Activated effector memory CD4-positive, alpha-beta T cell treated with anti-CD3 and anti-CD28 coated beads, Interleukin-2, amount 50 U/mL, for 16 hours (primary cell): ENCODE results near the gene LRIG1.

Experiments used
- DNase-seq: peaks from one replicate; pipeline ENCODE4 v3.0.0-alpha.2; 2020

LRIG1 gene

DNA sequence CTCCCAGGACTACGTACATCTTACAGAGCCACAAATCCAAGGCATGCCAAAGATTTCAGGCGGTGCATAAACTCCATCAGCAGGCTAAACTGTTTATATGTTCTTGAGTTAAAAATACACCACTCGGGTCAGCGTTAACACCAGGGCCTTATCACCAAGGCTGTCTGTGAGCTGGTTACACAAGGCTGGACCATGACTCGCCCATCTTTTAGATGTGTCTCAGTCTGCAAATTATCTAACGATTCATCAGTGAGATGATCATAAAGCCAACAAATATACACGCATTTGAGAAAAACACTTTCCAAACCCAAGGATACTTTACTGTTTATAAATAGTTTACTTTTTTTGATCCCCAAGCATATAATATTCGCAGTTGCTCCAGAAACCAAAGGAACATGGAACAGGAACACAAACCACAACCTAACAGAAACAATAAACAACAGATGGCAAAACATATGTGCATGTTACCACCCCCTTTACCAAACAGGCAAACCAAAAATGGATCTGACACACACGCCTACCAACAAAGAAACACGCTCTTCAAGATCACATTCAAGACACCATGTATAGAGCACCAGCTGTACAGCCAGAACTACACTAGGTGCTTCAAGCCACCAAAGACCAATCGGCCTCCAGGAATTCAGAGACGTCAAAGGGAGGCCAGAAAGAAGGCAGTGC is 15.4 kb downstream of the LRIG1 start:
- no peak for DNase-seq

DNA sequence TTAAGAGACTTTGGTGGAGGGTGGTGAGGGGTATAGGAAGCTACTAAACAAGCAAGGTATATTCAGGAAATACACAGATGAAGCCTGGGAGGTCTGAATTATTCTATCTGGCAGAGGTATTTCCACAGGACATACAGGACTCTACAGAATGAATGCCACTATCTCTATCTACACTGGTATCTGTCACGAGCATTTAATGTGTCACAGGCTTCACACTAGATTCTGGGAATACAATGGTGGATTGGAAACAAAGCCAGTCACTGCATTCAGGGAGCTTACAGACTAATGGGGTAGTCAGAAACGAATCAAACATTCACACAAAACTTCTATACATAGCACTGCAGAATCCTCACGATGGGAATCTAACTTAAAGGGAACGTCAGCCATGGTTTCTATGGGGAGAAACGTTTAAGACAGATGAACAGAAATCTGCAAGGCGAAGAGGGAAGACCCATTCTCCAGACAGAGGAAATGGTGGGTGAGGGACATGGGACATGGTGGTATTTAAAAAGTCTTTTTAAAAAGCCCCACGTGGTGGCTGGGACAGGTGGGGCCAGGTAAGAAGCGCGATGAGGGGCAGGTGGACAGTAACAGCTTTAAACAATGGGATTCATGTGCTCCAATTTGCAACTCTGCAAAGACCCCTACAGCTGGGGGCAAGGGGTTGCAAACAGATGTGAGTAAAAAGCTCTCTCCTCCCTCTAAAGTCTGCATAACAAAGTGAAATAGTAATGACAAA is 16.5 kb downstream of the LRIG1 start:
- DNase-seq: no peak

DNA sequence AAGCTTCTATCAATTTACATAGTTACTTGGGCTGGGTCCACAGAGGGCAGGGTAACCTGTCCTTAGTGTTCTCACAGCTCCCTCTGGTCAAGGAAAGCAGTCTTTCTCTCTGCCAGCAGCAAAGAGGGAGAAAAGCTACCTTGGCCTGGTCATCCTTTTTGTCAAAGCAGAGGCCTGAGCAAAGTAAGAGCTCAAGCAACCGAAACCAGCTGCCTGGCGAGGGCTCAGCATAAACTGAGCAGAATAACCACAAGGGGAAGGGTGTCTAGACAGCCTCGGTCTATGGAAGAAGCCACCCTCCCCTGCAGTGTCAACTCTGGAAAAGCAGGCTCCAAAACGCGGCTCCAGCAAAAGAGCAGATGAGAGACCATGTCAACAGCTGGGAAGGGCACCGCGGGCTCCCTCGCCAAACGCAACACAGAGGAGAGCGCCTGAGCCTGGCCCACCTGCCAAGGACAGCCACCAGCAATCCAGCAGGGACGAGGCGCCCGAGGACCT is 17.4 kb downstream of the LRIG1 start:
- DNase-seq: peak; percentile 72

DNA sequence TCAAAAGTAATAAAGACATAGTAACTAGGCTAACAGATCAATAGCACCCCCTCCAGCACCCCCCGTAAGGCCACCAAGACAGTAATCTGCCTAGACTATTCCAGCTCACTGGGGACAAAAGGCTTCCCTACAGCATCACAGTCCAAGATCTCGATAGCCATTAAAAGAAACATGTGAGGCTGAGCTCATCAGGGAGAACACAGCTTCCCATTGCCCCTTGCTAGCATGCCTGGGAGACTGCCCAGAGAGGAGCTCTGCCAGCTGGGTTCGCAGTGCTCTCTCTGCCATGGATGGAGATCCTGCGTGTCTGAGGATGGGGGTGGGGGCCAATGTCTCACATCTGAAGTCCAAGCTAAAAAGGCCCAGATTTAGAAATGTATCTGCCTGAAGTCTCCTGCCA is 17.8 kb downstream of the LRIG1 start:
- no peak for DNase-seq

DNA sequence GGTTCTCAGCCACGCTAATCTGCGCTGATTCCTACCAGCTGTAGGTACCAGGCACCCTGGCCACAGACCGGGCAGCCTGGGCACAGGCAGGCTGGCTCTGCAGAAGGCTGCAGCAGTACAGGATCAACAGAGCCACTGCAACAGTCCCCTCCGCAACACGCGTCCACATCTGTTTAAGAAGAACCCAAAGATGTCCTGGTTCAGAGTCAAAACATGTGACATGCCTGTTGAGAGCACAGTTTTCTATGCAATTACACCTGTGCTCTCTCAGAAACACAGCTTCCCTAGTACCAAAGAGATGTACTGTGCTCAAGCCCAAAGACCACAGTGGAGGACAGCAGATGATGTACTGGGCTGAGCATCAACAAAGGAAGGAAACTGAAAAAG is 18.8 kb downstream of the LRIG1 start:
- no peak for DNase-seq

DNA sequence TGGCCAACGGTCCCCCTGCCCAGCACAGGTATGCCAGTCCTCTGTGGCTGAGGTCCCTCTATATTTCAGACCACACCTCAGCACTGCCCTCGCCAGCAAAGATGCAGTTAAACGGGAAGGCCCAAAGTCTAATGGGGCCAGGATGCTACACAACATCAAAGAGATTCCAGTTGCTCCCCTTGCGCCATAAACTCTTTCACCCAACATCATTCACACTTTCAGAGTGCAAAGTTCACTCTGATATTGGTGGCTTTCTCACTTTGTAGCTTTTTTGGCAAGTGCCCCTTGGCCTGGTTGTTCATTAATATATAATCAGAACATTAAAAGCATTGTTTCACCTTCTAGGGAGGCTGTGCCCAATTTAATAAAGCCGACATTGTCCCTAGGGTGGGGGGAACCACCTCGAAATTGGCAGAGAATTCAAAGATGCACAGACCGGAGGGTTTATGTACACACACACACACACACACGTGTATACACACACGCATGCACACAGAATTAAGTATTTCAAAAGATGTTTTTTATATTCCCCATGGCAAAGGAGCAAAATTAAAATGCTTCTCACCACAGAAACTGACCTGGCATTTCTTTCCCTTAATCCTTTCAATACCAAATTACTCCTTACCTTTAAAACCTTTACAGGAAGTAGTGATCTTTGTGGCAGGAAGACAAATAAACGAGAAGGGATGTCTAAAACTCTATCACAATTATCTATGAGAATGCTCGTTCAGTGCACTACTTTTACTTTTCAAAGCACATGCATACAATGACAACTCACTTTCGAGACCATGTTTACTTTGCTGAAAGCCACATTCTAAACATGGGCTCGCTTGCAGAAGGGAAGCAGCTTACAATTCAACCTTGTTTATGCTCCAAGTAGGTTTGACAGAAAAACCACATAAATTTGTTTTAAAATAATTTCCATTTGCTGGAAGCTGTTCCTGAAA is 19.5 kb downstream of the LRIG1 start:
- DNase-seq: no peak

DNA sequence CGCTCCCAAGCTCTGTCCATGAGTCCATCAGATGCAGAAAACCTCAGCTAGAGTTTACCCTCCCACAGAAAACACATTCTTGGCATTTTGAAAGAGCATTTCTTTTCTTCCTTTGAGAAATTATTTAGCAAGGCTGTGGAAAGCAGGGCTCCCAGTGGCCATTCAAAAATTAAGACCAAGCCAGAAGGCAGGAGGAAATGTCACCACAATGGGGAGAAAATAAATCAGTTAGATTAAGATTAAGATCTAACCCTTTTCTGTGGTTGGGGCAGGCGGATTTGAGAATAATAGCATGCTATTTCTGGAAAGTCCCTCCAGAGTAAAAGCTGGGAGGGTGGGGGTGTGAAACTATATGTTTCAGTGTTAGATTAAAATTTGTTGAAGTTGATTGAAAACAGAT is 20.2 kb downstream of the LRIG1 start:
- peak; percentile 72 for DNase-seq

DNA sequence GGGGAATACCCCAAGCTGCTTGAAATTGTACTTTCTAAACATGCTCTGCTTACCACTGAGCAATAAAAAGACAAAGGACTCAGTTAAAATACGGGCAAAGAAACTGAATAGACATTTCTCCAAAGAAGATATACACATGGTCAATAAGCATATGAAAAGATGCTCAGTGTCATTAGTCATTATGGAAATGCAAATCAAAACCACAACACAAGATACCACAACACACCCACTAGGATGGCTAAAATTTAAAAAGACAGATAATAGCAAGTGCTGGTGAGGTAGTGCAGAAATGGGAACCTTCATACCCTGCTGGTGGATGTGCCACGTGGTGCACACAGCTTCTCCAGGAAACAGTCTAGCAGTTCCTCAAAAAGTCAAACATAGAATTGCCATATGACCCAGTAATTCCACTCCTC is 21.3 kb downstream of the LRIG1 start:
- no peak for DNase-seq

DNA sequence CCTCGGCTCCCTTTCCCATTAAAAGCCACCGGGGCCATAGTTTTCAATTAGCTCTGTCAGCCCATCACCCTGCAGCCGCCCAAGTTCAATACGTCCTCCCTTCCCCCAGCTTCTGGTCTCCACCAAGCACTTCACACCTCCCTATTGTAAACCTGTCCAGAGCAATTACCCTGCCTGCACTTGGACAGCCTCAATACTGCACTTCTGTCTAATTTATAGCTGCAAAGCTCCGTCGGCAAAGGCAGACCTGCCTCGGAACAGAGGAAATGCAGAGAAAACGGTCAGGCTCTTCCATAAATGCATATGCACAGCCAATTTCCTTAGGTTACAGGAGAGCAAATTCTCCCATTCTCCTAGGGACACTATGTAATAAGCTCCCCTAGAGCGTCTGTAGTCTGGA is 21.9 kb downstream of the LRIG1 start:
- no peak for DNase-seq

DNA sequence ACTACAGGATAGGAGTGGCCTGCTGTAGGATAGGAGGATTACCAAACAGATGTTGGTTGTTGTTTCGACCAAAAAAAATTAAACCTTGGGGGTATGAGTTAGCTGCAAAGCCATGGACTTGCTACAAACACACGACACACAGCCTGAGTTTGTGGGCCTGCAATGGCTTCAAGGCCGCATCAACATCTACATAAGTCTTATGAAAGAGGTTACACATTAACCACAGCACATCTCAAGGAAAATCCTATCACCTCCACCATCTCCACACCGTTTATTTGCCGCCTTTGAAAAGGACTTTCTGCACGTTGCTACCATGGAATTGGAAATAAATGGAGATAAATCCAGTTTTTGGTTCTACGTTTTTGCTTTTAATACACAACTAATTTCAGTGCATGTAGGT is 23.0 kb downstream of the LRIG1 start:
- DNase-seq: no peak

DNA sequence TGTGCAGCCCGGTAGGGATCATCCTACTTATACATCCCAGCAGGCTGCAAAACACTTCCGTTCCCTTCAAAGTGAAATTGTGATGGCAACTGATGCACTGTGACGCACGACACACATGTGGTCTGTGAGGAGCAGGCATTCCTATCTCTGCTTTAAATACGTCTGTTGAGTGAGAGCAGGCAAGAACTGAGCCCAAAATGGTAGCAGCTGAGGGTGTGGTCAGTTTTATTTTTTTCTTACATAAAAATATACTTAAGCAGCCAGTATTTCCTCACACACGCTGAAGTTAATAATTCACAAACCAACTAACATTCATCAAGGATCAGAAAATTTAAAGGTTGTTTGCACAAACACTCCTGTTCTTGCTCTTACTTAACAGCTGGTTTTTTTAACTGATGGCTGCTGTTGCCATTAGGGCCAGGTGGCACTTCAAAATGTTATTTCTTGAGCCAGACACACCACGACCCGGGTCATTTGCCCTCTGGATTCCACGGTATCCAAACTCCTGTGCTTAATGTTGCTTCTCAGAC is 23.9 kb downstream of the LRIG1 start:
- DNase-seq: no peak

DNA sequence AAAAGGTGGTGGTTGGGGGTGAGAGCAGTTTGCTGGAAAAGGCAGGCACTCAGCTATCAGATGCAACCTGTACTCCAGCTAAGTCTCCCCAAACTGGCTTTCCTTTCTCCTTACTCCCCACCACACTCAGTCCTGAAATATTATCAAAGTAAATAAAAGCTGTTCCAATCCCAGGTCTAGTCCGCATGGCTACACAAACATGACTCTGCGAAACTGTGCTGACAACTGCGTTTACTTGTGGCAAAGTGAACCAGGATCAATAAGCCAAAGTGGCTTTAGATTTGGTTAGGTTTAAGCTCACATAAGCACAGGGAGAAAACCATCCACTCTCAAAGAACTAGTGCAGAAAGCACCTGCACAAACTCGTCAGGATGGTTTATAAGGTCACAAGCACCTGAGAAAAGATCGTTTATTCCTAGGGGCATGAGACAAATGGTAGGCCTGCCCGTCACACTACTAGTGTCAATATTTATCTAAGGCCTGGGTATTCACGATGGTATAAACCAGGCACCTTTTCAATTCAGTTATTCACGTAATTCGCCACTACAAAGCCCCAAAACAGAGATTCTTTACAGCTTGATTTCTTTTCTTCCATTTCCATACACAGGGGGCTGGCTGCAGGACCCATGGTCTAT is 25.3 kb downstream of the LRIG1 start:
- DNase-seq: no peak

DNA sequence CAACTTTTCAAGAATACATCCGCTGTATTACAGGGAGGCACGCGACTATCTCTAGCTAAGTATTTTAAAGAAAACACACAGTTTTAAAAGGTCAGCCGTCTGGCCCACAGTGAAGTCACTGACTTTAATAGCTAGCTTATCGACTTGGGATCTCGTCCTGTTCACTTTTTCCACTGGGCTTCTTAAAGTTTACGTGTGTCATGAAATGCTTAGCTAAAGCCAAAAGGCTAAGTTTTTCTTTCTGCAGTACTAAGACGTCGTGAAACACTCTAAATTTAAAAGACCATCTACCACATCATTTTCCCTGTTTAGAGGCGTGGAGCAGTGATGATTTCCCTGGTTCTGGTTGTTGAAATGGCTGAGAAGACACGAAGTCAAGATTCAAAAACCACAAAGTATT is 27.1 kb downstream of the LRIG1 start:
- peak; percentile 72 for DNase-seq

DNA sequence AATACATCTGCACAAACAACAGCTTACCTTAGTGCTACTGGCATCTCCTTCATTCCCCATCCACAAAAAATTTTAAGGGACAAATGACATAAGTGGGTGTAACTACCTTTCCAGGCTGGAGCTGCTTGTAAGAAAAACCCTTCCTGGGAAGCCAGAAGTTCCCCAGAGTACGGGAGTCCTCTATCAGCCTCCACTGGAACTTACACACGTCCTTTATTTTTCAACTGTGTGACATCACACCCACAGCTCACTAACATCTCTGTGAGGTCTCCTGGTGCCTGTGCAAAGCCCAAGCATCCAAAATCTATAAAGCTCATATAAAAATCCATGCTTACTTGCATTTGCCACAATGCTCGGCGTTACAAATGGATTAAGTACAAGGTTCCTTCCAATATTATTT is 27.6 kb downstream of the LRIG1 start:
- DNase-seq: no peak

DNA sequence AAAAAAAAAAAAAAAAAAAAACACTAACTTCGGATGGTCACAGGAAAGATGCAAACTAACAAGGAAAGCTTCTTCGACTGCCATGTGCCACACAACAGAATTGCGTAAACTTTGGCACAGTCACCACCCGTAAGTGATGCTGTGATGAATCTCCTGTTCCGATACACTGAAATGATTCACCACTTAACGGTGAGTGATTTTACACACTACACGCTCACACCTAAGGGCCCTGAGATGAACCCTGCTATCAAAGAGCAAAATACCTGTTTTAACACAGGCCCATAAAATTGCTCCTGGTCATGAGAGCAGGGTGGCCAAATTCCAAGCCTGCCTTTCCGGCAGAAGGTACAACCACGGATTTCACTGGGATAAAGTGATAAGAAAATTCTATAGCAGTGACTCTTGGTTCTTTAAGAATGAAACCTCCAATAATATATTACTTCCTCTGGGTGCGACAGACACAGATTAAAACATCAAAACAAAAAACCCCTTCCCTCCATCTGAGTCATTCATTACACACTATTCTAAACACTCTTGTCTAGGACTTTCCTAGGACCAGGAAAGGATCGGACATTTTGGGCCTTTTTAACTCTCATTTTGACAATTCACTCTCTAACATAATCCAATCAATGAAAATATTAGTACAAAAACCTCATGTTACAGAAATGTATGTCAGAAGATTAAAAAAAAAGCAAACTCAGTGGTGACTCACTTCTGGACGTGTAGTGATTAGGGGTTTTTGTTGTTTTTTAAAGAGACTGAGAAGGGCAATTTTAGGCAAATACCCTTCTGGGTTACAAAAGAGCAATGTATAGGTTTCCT is 28.3 kb downstream of the LRIG1 start:
- DNase-seq: peak; percentile 81

DNA sequence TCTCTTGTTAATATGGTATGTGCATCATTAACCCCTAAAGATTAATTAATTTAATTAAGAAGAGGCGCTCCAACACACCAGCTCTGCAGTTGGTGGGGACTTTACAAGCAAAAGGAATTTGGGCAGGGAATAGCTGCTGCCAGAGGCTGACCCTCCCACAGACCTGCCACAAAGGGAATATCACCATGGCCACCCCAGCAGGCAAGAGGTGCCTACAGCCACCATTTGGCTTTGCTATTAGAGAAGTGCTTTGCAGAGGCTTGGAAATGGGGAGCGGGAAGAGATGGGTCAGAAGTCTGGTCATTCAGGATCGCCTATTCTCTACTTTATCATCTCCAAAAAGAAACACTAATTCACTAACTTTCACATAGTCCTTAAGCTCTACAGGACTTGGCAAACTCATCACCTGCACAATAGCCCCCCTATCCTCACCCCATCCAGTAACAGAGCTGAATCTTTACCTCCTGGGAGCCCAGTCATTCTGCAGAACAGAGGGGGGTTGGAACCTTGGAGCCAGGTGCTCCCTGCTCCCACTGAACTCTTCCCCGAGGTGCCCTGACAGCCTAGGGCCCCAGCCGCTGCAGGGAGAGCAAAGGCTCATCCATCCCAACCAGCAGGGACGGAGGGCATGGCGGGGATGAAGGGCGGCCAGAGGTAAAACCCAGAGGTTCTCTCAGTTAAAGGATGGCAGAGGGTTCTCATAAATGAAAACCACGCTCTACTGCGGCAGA is 29.7 kb downstream of the LRIG1 start:
- no peak for DNase-seq

DNA sequence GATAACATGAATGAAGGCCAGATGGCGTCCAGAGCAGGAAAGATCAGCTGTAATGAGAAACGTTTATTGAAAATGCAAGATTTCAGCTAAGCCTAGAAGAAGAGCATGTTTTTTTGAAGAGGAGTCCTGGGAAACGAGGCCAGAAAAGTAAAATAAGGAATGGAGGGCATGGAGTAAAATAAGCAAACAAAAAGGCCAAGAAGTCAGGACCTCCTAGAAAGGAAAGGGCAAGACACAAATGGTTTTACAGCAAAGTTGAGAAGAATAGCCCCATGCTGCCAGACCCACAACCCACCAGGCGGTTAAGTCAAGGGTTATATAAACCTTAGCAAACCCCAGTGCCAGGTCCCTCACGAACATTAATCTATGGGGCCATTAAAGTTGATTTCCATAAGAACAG is 30.5 kb downstream of the LRIG1 start:
- no peak for DNase-seq

DNA sequence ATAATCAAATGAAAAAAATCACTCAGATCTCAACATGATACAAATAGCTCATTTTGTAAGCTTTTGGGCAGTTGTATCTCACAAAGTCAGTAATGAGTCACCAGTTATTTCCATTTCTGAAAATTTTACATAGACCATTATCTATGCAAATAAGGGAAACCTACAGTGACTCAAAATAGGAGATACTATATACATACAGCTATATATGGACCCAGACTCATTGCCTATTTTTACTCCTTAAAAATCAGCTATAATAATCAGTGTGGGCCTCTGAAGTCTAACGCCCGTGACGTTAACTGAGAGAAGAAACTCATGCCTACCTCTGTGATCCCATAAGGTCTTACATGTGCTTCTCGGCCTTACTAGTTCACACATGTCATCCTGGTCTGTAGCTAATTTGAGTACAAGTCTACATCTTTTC is 31.6 kb downstream of the LRIG1 start:
- DNase-seq: no peak

DNA sequence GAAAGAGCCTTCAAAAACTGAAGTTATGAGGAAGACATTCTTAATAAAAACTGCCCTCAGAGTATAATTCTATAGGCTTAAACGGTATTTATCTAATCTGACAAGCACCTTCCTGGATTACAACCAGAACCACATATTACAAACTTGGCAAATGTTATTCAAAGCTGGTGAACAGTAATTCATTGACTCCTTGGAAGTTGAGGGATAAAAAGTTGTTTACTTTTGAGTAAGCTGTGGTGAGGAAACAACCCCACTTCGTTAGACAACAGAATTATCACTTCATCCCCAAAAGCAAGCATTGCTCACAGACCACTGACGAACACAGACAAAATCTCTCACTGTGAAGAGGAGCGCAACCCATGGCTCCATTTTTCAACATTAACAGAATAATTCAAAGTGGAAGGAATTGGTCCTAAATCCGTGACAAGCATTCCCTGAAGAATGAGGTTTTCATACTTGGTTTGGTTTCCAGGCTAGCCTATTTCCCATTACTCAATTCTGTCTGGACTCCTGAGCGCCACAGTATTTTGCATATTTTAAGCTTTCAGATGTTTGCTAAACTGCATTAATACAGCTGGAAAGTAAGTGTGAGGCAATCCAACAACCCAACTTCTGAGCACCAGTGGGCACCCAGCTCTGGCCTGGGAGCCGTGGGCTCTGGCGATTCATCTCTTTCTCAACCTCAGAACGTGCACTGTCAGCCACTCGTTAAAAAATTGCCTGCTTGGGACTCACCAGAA is 32.7 kb downstream of the LRIG1 start:
- no peak for DNase-seq

DNA sequence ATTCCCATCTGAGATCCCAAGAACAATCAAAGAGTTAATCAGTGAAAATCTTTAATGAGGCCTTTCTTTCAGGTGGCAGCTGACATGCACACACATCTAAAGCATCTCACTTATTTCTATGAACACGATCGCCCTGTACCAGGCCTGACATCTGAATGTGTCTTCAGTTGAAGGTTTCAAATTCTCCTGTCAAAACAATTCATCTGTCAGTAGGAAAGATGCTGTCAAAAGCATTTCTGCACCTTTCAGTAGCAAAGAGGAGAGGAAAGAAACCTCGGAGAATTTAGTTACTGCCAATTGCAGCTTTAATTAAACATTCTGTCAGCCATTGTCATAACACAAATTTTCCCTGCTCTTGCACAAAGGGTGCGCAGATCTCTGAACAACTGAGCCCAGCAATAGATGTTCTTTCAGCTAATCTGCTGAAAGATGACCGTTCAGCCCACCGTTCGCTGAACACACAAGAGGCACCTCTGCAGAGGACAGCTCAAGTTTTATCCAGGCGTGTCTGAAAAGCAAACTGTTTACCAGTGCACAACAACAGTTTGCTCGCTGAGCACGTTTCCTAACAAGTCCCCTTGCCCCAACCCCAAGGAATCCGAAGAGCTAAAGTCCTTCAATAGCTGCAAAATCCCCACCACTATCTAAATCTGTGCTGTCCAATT is 34.1 kb downstream of the LRIG1 start:
- no peak for DNase-seq
